ENCODE data around the gene SCD5.

SCD5 gene

DNA sequence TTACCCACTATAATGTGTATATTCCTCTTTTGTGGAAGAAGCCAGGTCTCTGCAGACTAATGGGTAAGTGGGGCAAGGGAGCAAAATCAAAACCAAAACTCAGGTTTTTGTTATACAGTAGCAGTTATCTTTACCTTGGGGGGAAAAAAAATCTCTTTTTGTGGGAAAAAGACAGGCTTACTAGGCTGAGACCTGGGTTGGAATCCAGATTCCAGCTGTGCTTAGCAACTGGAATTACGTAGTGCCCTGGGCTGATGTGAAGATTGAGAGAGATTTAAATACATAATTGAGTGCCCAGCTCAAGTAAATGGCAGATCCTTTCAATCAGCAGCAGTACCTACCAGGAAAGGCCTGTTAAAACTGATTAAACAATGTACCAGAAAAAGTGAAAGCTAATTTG lies 15.4 kb upstream of the SCD5 start:
- H3K27ac ChIP-seq (ENCODE audit: low read depth, low read length): no peak overlapping the region
- peaks cover 13% of the 10 kb centered on the region for H3K36me3 ChIP-seq (ENCODE audit: control insufficient read depth, insufficient read depth, low read length)
- peaks cover 60% of the 10 kb centered on the region for H3K27me3 ChIP-seq (ENCODE audit: control insufficient read depth, insufficient read depth, low read length)
- peaks cover 7% of the 10 kb centered on the region for H3K4me1 ChIP-seq (ENCODE audit: control insufficient read depth, insufficient read depth, low read length)
- H3K4me3 ChIP-seq (ENCODE audit: low read depth, low read length): no peak overlapping the region
- H3K9me3 ChIP-seq (ENCODE audit: control insufficient read depth, insufficient read depth, low read length): no peaks in the 10 kb centered on the region
- H3K9ac ChIP-seq (ENCODE audit: low read depth, low read length): no peak overlapping the region

GRCh38 chr4:82811838-82812341 lies 13.3 kb upstream of the SCD5 start:
- Histone ChIP-seq H3K27ac (ENCODE audit: low read depth, low read length) (peak overlapping the region; percentile 6), H3K4me1 (ENCODE audit: control insufficient read depth, insufficient read depth, low read length) (peaks cover 7% of the 10 kb centered on the region), H3K9ac (ENCODE audit: low read depth, low read length) (no peak overlapping the region), H3K27me3 (ENCODE audit: control insufficient read depth, insufficient read depth, low read length) (peaks cover 79% of the 10 kb centered on the region), H3K9me3 (ENCODE audit: control insufficient read depth, insufficient read depth, low read length) (no peaks in the 10 kb centered on the region), H3K4me3 (ENCODE audit: low read depth, low read length) (no peak overlapping the region), H3K36me3 (ENCODE audit: control insufficient read depth, insufficient read depth, low read length) (no peaks in the 10 kb centered on the region)

DNA sequence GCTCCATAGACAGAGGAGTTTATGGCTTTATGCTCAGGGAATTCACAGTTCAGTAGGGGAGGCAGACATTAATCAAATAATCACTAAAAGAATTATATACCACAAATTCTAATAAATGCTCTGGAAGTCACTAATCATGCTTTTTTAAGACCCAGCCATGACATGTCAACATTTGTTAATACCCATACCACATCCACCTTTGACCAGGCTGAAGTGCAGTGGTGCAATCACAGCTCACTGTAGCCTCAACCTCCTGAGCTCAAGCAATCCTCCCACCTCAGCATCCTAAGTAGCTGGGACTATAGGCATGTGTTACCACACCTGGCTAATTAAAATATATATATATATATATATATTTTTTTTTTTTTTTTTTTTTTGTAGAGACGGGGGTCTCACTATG lies 12.8 kb upstream of the SCD5 start:
- Histone ChIP-seq H3K27me3 (ENCODE audit: control insufficient read depth, insufficient read depth, low read length) (peaks cover 81% of the 10 kb centered on the region), H3K27ac (ENCODE audit: low read depth, low read length) (no peak overlapping the region), H3K4me3 (ENCODE audit: low read depth, low read length) (no peak overlapping the region), H3K9ac (ENCODE audit: low read depth, low read length) (no peak overlapping the region), H3K4me1 (ENCODE audit: control insufficient read depth, insufficient read depth, low read length) (peaks cover 7% of the 10 kb centered on the region), H3K36me3 (ENCODE audit: control insufficient read depth, insufficient read depth, low read length) (no peaks in the 10 kb centered on the region), H3K9me3 (ENCODE audit: control insufficient read depth, insufficient read depth, low read length) (no peaks in the 10 kb centered on the region)

DNA sequence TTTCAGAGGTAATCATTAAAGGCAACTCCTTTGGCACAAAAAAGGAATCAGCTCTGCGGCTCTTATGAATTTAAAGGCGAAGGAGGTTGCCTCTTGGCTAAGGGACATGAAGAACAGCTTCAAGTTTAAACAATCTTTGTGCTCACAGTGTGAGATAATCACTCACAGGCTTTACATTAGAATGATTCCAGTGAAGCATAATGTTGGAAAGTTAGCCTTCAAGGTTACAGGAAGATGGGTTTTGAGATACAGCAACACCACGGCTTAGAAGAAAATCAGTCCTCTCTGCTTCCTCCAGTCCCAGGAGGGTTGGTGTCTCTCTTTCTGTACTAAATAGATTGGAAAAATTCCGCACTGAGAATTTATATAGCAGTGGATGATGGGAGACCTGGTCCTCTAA lies 11.6 kb upstream of the SCD5 start:
- Histone ChIP-seq H3K9me3 (ENCODE audit: control insufficient read depth, insufficient read depth, low read length) (no peaks in the 10 kb centered on the region), H3K4me1 (ENCODE audit: control insufficient read depth, insufficient read depth, low read length) (peaks cover 7% of the 10 kb centered on the region), H3K9ac (ENCODE audit: low read depth, low read length) (no peak overlapping the region), H3K36me3 (ENCODE audit: control insufficient read depth, insufficient read depth, low read length) (no peaks in the 10 kb centered on the region), H3K27me3 (ENCODE audit: control insufficient read depth, insufficient read depth, low read length) (peaks cover 90% of the 10 kb centered on the region), H3K4me3 (ENCODE audit: low read depth, low read length) (no peak overlapping the region), H3K27ac (ENCODE audit: low read depth, low read length) (no peak overlapping the region)

- Histone ChIP-seq H3K27me3 (ENCODE audit: control insufficient read depth, insufficient read depth, low read length) (peaks cover 91% of the 10 kb centered on the region), H3K9me3 (ENCODE audit: control insufficient read depth, insufficient read depth, low read length) (no peaks in the 10 kb centered on the region), H3K27ac (ENCODE audit: low read depth, low read length) (no peak overlapping the region)
Measured at GRCh38 chr4:82809619-82810018, 11.0 kb upstream of the SCD5 start.

GRCh38 chr4:82803746-82804145 lies 5.2 kb upstream of the SCD5 start:
- peaks cover 94% of the 10 kb centered on the region for H3K27me3 ChIP-seq (ENCODE audit: control insufficient read depth, insufficient read depth, low read length)
- peaks cover 4% of the 10 kb centered on the region; the same call in 1 of the 2 replicates for H3K4me1 ChIP-seq (ENCODE audit: control insufficient read depth, insufficient read depth, low read length)
- H3K9me3 ChIP-seq (ENCODE audit: control insufficient read depth, insufficient read depth, low read length): no peaks in the 10 kb centered on the region
- no peak overlapping the region for H3K27ac ChIP-seq (ENCODE audit: low read depth, low read length)
- H3K4me3 ChIP-seq (ENCODE audit: low read depth, low read length): no peak overlapping the region
- no peak overlapping the region for H3K9ac ChIP-seq (ENCODE audit: low read depth, low read length)
- H3K36me3 ChIP-seq (ENCODE audit: control insufficient read depth, insufficient read depth, low read length): no peaks in the 10 kb centered on the region

More at GRCh38 chr4:82809619-82810018, 11.0 kb upstream of the SCD5 start:
- Histone ChIP-seq H3K4me3 (ENCODE audit: low read depth, low read length) (no peak overlapping the region), H3K4me1 (ENCODE audit: control insufficient read depth, insufficient read depth, low read length) (peaks cover 7% of the 10 kb centered on the region), H3K9ac (ENCODE audit: low read depth, low read length) (no peak overlapping the region), H3K36me3 (ENCODE audit: control insufficient read depth, insufficient read depth, low read length) (no peaks in the 10 kb centered on the region)

DNA sequence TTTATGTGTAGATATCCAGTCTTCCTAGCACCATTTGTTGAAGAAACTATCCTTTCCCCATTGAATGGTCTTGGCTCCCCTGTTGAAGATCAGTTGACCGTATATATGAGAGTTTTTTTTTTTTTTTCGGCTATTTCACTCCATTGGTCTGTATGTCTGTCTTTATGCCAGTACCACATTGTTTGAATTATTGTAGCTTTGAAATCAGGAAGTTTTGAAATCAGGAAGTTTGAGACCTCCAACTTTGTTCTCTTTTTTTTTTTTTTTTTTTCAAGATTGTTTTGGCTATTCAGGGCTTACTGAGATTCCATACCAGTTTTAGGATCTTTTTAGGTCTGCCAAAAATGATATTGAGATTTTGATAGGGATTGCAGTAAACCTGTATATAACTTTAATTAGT lies 4.3 kb upstream of the SCD5 start:
- Histone ChIP-seq H3K9ac (ENCODE audit: low read depth, low read length) (no peak overlapping the region), H3K4me1 (ENCODE audit: control insufficient read depth, insufficient read depth, low read length) (peaks cover 4% of the 10 kb centered on the region; the same call in 1 of the 2 replicates), H3K27me3 (ENCODE audit: control insufficient read depth, insufficient read depth, low read length) (peaks cover 96% of the 10 kb centered on the region), H3K36me3 (ENCODE audit: control insufficient read depth, insufficient read depth, low read length) (no peaks in the 10 kb centered on the region), H3K4me3 (ENCODE audit: low read depth, low read length) (no peak overlapping the region), H3K9me3 (ENCODE audit: control insufficient read depth, insufficient read depth, low read length) (no peaks in the 10 kb centered on the region), H3K27ac (ENCODE audit: low read depth, low read length) (no peak overlapping the region)

GRCh38 chr4:82801910-82802521 lies 3.4 kb upstream of the SCD5 start:
- H3K27ac ChIP-seq (ENCODE audit: low read depth, low read length): no peak overlapping the region

GRCh38 chr4:82799006-82799881 lies 648 bp upstream of the SCD5 start:
- no peak overlapping the region for H3K9ac ChIP-seq (ENCODE audit: low read depth, low read length)

More at GRCh38 chr4:82801910-82802521, 3.4 kb upstream of the SCD5 start:
- H3K36me3 ChIP-seq (ENCODE audit: control insufficient read depth, insufficient read depth, low read length): no peaks in the 10 kb centered on the region
- H3K4me3 ChIP-seq (ENCODE audit: low read depth, low read length): no peak overlapping the region
- H3K9ac ChIP-seq (ENCODE audit: low read depth, low read length): no peak overlapping the region
- H3K9me3 ChIP-seq (ENCODE audit: control insufficient read depth, insufficient read depth, low read length): no peaks in the 10 kb centered on the region
- peaks cover 9% of the 10 kb centered on the region for H3K4me1 ChIP-seq (ENCODE audit: control insufficient read depth, insufficient read depth, low read length)
- peaks cover 96% of the 10 kb centered on the region for H3K27me3 ChIP-seq (ENCODE audit: control insufficient read depth, insufficient read depth, low read length)

DNA sequence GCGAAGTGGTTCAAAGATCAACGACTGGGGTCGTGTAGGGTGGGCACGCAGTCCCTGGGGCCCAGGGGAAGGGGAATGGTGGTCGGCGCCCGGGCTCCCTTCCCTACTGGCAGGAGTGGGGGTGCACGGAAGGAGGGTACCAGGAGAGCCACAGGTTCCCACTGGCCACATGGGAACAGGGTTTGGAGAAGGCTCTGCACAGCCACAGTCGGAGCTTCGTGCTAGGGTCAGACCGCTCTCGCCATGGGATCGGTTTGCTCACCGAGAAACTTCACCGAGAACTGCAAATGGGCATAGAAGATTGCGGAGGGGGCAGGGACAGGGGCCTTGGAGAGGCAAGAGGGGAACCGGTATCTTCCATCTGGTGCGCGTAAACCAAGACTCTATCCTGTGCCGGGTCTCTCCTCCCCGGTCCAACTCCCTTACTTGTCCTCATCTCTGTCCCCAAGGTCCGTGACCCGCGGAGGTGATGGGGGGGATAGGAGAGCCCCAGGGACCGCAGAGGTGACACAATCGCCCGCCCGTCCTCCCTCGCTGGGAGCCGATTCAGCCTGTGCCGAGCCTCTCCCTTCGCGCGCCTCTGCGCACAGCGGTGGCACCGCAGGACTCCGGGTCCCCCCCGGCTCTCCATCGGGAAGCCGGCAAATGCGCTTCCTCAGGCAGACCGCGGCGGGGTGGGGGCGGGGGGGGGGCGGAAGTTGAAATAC lies 1.0 kb downstream of the SCD5 start:
- H3K9ac ChIP-seq (ENCODE audit: low read depth, low read length): no peak overlapping the region
- H3K27me3 ChIP-seq (ENCODE audit: control insufficient read depth, insufficient read depth, low read length): peaks cover 100% of the 10 kb centered on the region
- peak overlapping the region; percentile 64 for H3K4me3 ChIP-seq (ENCODE audit: low read depth, low read length)
- no peak overlapping the region for H3K27ac ChIP-seq (ENCODE audit: low read depth, low read length)
- peaks cover 13% of the 10 kb centered on the region for H3K4me1 ChIP-seq (ENCODE audit: control insufficient read depth, insufficient read depth, low read length)
- H3K36me3 ChIP-seq (ENCODE audit: control insufficient read depth, insufficient read depth, low read length): no peaks in the 10 kb centered on the region
- H3K9me3 ChIP-seq (ENCODE audit: control insufficient read depth, insufficient read depth, low read length): no peaks in the 10 kb centered on the region

More at GRCh38 chr4:82799006-82799881, 648 bp upstream of the SCD5 start:
- Histone ChIP-seq H3K27ac (ENCODE audit: low read depth, low read length) (no peak overlapping the region), H3K9me3 (ENCODE audit: control insufficient read depth, insufficient read depth, low read length) (no peaks in the 10 kb centered on the region), H3K27me3 (ENCODE audit: control insufficient read depth, insufficient read depth, low read length) (peaks cover 100% of the 10 kb centered on the region), H3K4me3 (ENCODE audit: low read depth, low read length) (peak overlapping the region; percentile 64), H3K4me1 (ENCODE audit: control insufficient read depth, insufficient read depth, low read length) (peaks cover 13% of the 10 kb centered on the region), H3K36me3 (ENCODE audit: control insufficient read depth, insufficient read depth, low read length) (no peaks in the 10 kb centered on the region)

Data from HUES48 (cell line).